Kidney (tissue), 14 donors: Measurements from ENCODE around the gene SYTL5. TPM values are rescaled to one million over a fixed set of nuclear protein-coding genes. Genes with fewer than 3 reads are reported as not detected.

Experiments used
- DNase-seq, 5 donors: peaks; one replicate each; pipeline ENCODE4 v3.0.0-alpha.2; 2013 to 2020
- FAIRE-seq: peaks from 2 replicates; lab custom pipeline; 2012; peaks lifted over from hg19 to GRCh38; lab: Jason Lieb, UNC
- H3K27ac ChIP-seq, 2 donors: one replicate each; pipeline ENCODE4 v1.7.0; 2013; ENCODE audit warnings: low read depth in 2 of 2, low read length in 2 of 2, inconsistent platforms in 1 of 2
- H3K27me3 ChIP-seq: one replicate; pipeline ENCODE4 v1.7.1; 2013; ENCODE audit warnings: low read length, inconsistent platforms; ENCODE audit not compliant: control insufficient read depth, insufficient read depth
- H3K36me3 ChIP-seq, 3 donors: one replicate each; pipeline versions ENCODE4 v1.7.0 to v1.7.1; 2013; ENCODE audit warnings: low read length in 3 of 3, control low read depth in 1 of 3, inconsistent platforms in 1 of 3; ENCODE audit not compliant: insufficient read depth in 3 of 3, control insufficient read depth in 2 of 3
- H3K4me1 ChIP-seq, 3 donors: one replicate each; pipeline versions ENCODE4 v1.7.0 to v1.7.1; 2013; ENCODE audit warnings: low read length in 3 of 3, inconsistent platforms in 1 of 3, low read depth in 1 of 3; ENCODE audit not compliant: control insufficient read depth in 2 of 3, insufficient read depth in 2 of 3
- H3K4me3 ChIP-seq, 3 donors: one replicate each; pipeline versions ENCODE4 v1.7.0 to v1.8.1; 2013; ENCODE audit warnings: low read length in 3 of 3, control low read depth in 1 of 3, inconsistent platforms in 1 of 3
- H3K9ac ChIP-seq, 3 donors: one replicate each; pipeline versions ENCODE4 v1.7.0 to v1.7.1; 2013; ENCODE audit warnings: low read length in 3 of 3, control low read depth in 1 of 3, inconsistent platforms in 1 of 3
- H3K9me3 ChIP-seq, 3 donors: one replicate each; pipeline versions ENCODE4 v1.7.0 to v1.7.1; 2013; ENCODE audit warnings: low read length in 3 of 3, control low read depth in 1 of 3, inconsistent platforms in 1 of 3; ENCODE audit not compliant: control insufficient read depth in 2 of 3, insufficient read depth in 1 of 3
- intact Hi-C: fragments of 100-400 bp; cut with DNase I; formaldehyde crosslinking; loops from one replicate; pipeline ENCODE4 v1.11.1; 2022
- polyA plus RNA-seq: library from polyadenylated mRNA; stranded (reverse); fragments of 350-450 nt; fragmentation: Illumina TruSeq; extraction: RNeasy Lipid Tissue Mini Kit (QIAGEN cat#74804); gene quantifications from one replicate; pipeline ENCODE4 v1.2.3, GENCODE V29; 2014; ENCODE audit warnings: low read depth, low replicate concordance; ENCODE audit not compliant: insufficient read depth
- total RNA-seq: library from RNA; stranded (reverse); fragmentation: NEBNext Ultra II Directional; extraction: Animal tissue kit (Norgen Biotek cat#: 25700); gene quantifications from one replicate; pipeline ENCODE4 v1.2.1, GENCODE V29; 2021
- TF ChIP-seq, protein P1 (sequence below): IDR thresholded peaks from 3 replicates; pipeline ENCODE4 v1.5.1; 2012; ENCODE audit warnings: mild to moderate bottlenecking, moderate library complexity, borderline replicate concordance; ENCODE audit not compliant: insufficient read depth; ENCODE audit errors: extremely low read depth
- donor health status: control.
- donor health status: control.
- donor health status: control.
- donor health status: control.
- donor health status: control.
- donor health status: DM: yes; HTN: yes; CAD: no.
- donor health status: Normal renal cell carcinoma (clear cell type).

Gene SYTL5
- total and polyA plus RNA-seq, 2 donors from 2014 or later: 0.65 to 0.69 TPM

DNA sequence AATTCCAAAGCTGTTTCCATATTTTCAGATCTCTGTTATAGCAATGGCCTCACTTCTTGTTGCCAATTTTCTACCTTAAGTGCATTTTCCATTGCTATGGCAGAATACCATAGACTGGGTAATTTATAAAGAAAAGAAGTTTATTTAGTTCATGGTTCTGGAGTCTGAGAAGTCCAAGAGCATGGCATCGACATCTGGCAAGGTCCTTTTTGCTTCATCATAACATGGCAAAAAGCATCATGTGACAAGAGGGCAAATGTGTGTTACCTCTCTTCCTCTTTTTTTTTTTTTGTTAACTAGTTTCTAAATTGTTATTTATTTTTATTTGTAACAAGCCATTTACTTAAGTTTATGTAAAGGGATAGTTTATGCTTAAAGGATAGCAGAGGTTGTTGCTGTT, 45.2 kb upstream of the SYTL5 start:
- intact Hi-C loops: no loop called here
- Histone ChIP-seq H3K27me3 (no peaks in the 10 kb centered on the region), H3K9me3 (no peaks in the 10 kb centered on the region), H3K27ac (no peak overlapping the region), H3K4me3 (no peak overlapping the region), H3K9ac (no peak overlapping the region), H3K36me3 (no peaks in the 10 kb centered on the region), H3K4me1 (no peaks in the 10 kb centered on the region)
- FAIRE-seq: no peak
- TF ChIP-seq, protein P1, sequence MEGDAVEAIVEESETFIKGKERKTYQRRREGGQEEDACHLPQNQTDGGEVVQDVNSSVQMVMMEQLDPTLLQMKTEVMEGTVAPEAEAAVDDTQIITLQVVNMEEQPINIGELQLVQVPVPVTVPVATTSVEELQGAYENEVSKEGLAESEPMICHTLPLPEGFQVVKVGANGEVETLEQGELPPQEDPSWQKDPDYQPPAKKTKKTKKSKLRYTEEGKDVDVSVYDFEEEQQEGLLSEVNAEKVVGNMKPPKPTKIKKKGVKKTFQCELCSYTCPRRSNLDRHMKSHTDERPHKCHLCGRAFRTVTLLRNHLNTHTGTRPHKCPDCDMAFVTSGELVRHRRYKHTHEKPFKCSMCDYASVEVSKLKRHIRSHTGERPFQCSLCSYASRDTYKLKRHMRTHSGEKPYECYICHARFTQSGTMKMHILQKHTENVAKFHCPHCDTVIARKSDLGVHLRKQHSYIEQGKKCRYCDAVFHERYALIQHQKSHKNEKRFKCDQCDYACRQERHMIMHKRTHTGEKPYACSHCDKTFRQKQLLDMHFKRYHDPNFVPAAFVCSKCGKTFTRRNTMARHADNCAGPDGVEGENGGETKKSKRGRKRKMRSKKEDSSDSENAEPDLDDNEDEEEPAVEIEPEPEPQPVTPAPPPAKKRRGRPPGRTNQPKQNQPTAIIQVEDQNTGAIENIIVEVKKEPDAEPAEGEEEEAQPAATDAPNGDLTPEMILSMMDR: no peak
- DNase-seq: no peak

DNA sequence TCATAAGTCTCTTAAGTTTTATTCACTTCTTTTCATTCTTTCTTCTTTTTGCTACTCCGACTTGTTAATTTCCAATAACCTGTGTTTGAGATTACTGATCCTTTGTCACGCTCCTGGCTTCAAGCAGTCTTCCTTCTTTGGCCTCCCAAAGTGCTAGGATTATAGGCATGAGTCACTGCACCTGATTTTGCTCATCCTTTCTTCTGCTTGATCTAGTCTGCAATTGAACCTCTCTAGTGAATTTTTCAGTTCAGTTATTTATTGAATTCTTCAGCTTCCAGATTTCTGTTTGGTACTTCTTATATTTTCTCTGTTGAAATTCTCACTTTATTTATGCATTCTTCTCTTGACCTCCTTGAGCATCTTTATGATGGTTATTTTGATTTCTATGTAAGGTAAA, 38.6 kb upstream of the SYTL5 start:
- TF ChIP-seq, protein P1: no peak
- Histone ChIP-seq H3K4me1 (no peaks in the 10 kb centered on the region), H3K9me3 (no peaks in the 10 kb centered on the region), H3K9ac (no peak overlapping the region), H3K27ac (no peak overlapping the region), H3K4me3 (no peak overlapping the region), H3K36me3 (no peaks in the 10 kb centered on the region), H3K27me3 (no peaks in the 10 kb centered on the region)
- intact Hi-C loops: no loop called here
- FAIRE-seq: no peak
- DNase-seq: no peak

DNA sequence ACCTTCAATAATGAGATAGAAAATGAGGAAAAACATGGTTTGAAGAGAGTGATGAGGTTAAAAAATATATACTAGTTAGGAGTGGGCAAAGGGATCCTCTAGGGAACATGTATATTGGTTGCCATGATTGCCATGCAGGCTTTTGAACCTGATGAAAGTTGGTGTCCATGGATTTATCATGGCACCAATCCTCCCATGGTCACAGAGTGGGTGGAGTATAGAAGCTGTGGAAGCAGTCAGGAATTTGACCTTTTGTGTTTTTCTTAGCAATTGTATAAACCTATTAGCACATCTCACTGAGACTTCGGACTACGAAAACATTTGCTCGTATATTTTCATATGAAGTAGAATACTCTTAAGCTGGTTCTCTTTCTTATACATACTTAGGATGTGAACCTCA, 30.9 kb upstream of the SYTL5 start:
- Histone ChIP-seq H3K9ac (no peak overlapping the region), H3K4me3 (no peak overlapping the region)

More for the DNA sequence above, 30.9 kb upstream of the SYTL5 start:
- H3K27ac ChIP-seq: no peak overlapping the region
- DNase-seq: no peak
- H3K36me3 ChIP-seq: no peaks in the 10 kb centered on the region
- H3K27me3 ChIP-seq: no peaks in the 10 kb centered on the region
- H3K9me3 ChIP-seq: no peaks in the 10 kb centered on the region
- TF ChIP-seq, protein P1: no peak
- no peaks in the 10 kb centered on the region for H3K4me1 ChIP-seq
- intact Hi-C loops: no loop called here
- no peak for FAIRE-seq
